Coronary artery (tissue), 2 donors: ENCODE measurements around the gene PAK1IP1.
"Not testable (repeated sequence)": the region's sequence is repeated elsewhere in the genome, so short reads cannot be mapped to it uniquely, and the experiment has no call there.

Experiments
- DNase-seq: peaks from one replicate; pipeline ENCODE4 v3.0.0-alpha.2; 2017; ENCODE audit warnings: low spot score
- H3K27ac ChIP-seq, 2 donors: fragments of 200-600 bp; sonication (generic); one replicate each; pipeline ENCODE4 v1.5.1; 2016 to 2019
- H3K4me3 ChIP-seq: fragments of 200-600 bp; sonication (generic); 2 replicates; pipeline ENCODE4 v1.5.1; 2016; ENCODE audit warnings: mild to moderate bottlenecking, moderate library complexity
- CTCF ChIP-seq: fragments of 200-600 bp; sonication (generic); IDR thresholded peaks from one replicate; pipeline ENCODE4 v1.5.1; 2019; ENCODE audit warnings: antibody characterized with exemption

PAK1IP1 gene

GRCh38 chr6:10662742-10663141, 32.0 kb upstream of the PAK1IP1 start:
- H3K27ac ChIP-seq, result no peak overlapping the region
- H3K4me3 ChIP-seq, result no peak overlapping the region
- no peak for TF ChIP-seq CTCF
- no peak for DNase-seq

GRCh38 chr6:10665595-10665994, 29.2 kb upstream of the PAK1IP1 start:
- not testable (repeated sequence) for H3K4me3 ChIP-seq, DNase-seq, H3K27ac ChIP-seq

- no peak overlapping the region for H3K27ac ChIP-seq
- no peak for DNase-seq
- H3K4me3 ChIP-seq, result no peak overlapping the region
- no peak for TF ChIP-seq CTCF
Observed at GRCh38 chr6:10668126-10668917, 26.4 kb upstream of the PAK1IP1 start.

GRCh38 chr6:10676403-10676802, 18.4 kb upstream of the PAK1IP1 start:
- Histone ChIP-seq H3K4me3 (no peak overlapping the region), H3K27ac (no peak overlapping the region)
- no peak for DNase-seq
- TF ChIP-seq CTCF, result no peak

- no peak for DNase-seq
- H3K27ac ChIP-seq, result no peak overlapping the region
- H3K4me3 ChIP-seq, result no peak overlapping the region
- TF ChIP-seq CTCF, result no peak
Observed at GRCh38 chr6:10678456-10678855, 16.3 kb upstream of the PAK1IP1 start.

- Histone ChIP-seq H3K4me3 (no peak overlapping the region), H3K27ac (no peak overlapping the region)
- no peak for TF ChIP-seq CTCF
- DNase-seq, result no peak
Observed at GRCh38 chr6:10681795-10682194, 13.0 kb upstream of the PAK1IP1 start.

GRCh38 chr6:10682355-10682988, 12.3 kb upstream of the PAK1IP1 start:
- TF ChIP-seq CTCF, result no peak
- DNase-seq, result no peak
- Histone ChIP-seq H3K27ac (no peak overlapping the region), H3K4me3 (no peak overlapping the region)
